Measurements from ENCODE around the gene MAPKBP1.

The MAPKBP1 gene

GRCh38 chr15:41804916-41805666, 30.8 kb downstream of the MAPKBP1 start:
- H3K27ac ChIP-seq, result peak overlapping the region in 19 of 21 experiments; percentile 2 to 89 (median 74)

GRCh38 chr15:41805711-41806110, 31.4 kb downstream of the MAPKBP1 start:
- H3K27ac ChIP-seq, result peak overlapping the region in 18 of 21 experiments; percentile 2 to 89 (median 74)
- H3K4me3 ChIP-seq, result no peak overlapping the region

More at GRCh38 chr15:41804916-41805666, 30.8 kb downstream of the MAPKBP1 start:
- H3K4me3 ChIP-seq, result no peak overlapping the region

DNA sequence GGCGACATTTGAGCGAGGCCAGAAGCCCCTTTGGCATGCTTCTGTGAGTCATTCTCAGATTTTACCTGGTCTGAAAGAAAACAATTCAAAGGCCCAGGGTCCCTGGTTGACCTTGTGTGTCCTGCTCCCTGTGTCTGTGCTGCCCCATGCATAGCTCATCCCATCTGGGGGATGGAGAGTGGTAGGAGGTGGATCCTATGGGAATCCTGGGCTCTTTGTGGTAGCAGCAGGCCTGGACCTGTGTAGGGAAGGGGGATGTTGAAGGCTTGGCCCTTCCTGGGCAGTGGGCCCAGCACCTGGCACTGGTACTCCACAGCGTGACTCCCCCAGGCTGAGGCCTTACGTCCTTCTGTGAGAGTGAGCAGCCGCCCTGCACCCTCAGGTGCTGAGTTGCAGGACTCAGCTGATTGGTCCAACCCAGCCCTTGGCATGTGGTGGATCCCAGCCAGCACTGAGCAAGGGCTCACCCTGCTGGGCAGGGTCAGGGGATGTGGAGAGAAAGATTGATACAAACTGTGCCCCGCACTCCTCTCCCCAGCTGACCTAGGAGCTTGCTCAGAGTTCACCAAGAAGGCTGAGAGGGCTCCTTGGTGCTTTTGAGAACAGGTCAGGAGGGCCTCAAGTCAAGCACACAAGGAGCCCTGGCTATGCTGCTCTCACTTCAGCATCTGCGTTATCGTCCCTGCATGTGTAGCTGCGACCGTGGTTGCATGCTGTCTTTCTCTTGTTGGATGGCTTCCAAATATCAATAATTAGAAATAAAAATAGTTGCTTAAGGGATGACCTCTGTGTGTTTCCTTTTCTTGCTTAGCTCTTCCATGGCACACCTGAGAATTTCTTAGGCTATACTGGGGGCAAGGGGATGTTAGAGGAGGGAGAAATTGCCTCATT, 32.3 kb downstream of the MAPKBP1 start:
- H3K27ac ChIP-seq, result peak overlapping the region in 11 of 21 experiments; percentile 36 to 89 (median 78)
- no peak overlapping the region for H3K4me3 ChIP-seq

DNA sequence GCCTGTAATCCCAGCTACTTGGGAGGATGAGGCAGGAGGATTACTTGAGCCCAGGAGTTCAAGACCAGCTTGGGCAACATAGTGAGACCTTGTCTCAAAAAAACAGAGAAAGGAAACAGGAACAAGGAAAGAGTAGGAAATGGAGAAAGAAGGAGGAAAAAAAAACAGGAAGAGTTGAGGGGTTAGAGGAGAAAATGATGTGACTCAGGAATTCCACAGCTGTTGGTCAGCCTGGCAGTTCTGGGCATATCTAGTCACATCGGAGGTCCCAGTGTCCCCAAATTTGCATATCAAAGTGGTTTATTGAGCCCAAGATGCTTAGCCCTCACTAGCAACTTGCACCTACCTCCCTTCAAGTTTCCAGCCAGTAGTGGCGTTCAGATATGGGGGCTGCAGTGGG, 34.8 kb downstream of the MAPKBP1 start:
- Histone ChIP-seq H3K27ac (peak overlapping the region in 2 of 21 experiments; percentile 0 to 42), H3K4me3 (no peak overlapping the region)

DNA sequence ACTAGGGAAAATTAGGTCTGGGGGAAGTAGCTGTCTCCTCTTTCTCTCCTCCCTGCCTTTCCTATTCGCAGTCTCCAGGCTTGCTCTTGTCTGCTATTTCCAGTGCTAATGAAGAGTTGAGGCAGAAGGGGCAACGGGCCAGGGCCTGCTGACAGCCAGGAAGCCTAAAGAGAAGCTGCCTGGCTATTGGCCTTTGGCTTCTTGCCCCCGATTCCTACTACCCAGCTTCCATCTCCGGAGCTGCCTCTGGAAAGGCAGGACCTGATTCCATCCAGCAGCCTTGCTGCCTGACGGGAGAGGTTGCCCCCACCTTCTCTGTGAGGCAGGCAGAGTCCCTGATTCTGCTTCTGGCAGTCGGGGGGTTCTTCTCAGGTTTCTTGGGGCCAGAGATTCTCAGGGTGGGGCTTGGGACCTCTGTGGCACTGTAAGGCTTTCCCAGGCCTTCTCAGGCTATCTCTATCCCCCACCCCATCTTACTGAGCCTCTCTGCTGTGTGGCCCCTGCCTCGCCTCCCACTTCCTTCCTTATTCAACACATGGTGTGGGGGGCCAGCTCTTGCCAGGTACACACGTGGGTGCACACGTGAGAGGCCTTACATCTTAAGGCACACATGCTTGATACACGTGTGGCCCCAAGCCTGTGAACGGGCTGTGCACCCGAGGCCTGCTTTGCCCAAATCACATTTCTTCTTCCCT, 35.4 kb downstream of the MAPKBP1 start:
- H3K4me3 ChIP-seq, result no peak overlapping the region
- peak overlapping the region in 6 of 21 experiments; percentile 0 to 42 (median 14) for H3K27ac ChIP-seq

- H3K4me3 ChIP-seq, result no peak overlapping the region
Observed at GRCh38 chr15:41810651-41811431, 36.6 kb downstream of the MAPKBP1 start.

GRCh38 chr15:41811432-41812195, 37.3 kb downstream of the MAPKBP1 start:
- Histone ChIP-seq H3K27ac (no peak overlapping the region), H3K4me3 (no peak overlapping the region)

More at GRCh38 chr15:41810651-41811431, 36.6 kb downstream of the MAPKBP1 start:
- H3K27ac ChIP-seq, result peak overlapping the region in 4 of 21 experiments; percentile 5 to 49 (median 19)

GRCh38 chr15:41812820-41813375, 38.6 kb downstream of the MAPKBP1 start:
- no peak overlapping the region for H3K27ac ChIP-seq
- H3K4me3 ChIP-seq, result no peak overlapping the region

DNA sequence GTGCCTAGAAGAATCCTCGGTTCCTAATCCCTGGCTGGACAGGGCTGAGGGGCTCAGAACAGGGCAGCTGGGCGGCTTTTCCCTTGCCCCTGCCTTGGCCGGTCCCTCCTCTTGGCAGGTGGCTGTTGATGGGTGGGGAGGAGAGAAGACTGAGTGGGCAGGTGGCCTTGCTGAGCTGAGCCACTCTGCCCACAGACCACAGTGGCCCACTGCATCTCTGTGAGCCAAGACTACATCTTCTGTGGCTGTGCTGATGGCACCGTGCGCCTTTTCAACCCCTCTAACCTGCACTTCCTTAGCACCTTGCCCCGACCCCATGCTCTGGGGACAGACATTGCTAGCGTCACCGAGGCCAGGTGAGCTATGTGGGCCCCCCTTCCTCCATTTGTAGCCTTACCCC, 39.1 kb downstream of the MAPKBP1 start:
- Histone ChIP-seq H3K27ac (no peak overlapping the region), H3K4me3 (no peak overlapping the region)

DNA sequence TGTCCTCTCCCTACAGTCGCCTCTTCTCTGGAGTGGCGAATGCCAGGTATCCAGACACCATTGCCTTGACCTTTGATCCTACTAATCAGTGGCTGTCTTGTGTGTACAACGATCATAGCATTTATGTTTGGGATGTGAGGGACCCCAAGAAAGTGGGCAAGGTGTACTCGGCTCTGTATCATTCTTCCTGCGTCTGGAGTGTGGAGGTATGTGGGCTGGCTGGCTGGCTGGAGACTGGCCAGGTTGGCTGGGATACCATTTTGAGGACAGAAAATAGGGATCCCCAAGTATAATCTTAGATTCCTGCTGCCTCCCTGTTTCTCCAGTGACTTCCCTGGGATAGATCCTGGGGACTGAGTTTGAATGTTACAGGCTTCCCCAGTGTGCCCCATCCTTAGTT, 40.2 kb downstream of the MAPKBP1 start:
- Histone ChIP-seq H3K4me3 (no peak overlapping the region), H3K27ac (no peak overlapping the region)

- Histone ChIP-seq H3K4me3 (no peak overlapping the region), H3K27ac (no peak overlapping the region)
Observed at GRCh38 chr15:41816788-41817187, 42.5 kb downstream of the MAPKBP1 start.

GRCh38 chr15:41817327-41817726, 43.0 kb downstream of the MAPKBP1 start:
- Histone ChIP-seq H3K4me3 (no peak overlapping the region), H3K27ac (no peak overlapping the region)

DNA sequence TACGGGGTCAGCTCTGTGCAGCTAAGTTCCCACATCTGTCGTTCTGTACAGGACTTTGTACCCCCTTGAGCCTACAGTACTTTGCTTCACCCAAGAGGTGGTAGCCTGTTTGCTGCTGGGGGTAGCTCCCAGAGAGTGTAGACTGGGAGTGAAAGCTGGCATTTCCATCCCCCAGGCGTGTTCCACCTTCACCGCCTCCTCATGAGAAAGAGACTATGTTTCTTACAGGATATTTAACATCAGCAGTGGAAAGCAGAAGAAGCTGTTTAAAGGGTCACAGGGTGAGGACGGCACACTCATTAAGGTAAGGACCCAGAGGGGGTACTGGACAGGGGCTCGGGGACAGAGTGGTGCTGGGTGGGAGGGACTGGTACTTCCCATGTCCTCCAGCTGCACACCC, 43.5 kb downstream of the MAPKBP1 start:
- no peak overlapping the region for H3K4me3 ChIP-seq
- no peak overlapping the region for H3K27ac ChIP-seq

DNA sequence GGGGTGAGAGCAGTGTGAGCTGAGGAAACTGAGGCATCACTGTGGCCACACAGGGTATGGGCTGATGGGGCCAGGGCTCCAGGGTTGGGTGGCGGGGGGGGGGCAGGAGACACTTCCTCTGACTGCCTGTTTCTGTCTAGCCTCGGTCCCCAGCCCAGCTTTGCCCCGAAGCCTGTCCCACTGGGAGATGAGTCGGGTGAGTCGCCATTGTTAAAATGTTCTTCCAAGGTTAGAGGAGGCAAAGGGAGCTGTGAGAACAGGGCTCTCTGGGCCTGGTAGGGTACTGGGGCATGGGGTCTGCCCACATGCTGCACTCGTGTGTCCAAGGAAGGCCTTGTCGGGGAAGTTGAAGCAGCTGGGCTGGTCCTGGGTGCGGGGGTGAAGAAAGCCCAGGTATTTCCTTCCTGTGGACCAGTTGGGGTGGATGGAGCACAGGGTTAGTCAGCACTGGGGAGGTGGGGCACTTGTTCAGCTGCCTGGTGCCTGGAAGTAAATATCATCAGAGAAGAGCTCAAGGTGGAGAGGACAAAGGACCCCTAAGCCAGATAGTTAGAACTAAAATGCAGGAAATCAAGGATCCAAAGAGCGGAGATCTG, 45.3 kb downstream of the MAPKBP1 start:
- no peak overlapping the region for H3K4me3 ChIP-seq
- no peak overlapping the region for H3K27ac ChIP-seq

- H3K27ac ChIP-seq, result peak overlapping the region in 1 of 21 experiments; percentile 10
- no peak overlapping the region for H3K4me3 ChIP-seq
Observed at GRCh38 chr15:41820791-41821423, 46.6 kb downstream of the MAPKBP1 start.

DNA sequence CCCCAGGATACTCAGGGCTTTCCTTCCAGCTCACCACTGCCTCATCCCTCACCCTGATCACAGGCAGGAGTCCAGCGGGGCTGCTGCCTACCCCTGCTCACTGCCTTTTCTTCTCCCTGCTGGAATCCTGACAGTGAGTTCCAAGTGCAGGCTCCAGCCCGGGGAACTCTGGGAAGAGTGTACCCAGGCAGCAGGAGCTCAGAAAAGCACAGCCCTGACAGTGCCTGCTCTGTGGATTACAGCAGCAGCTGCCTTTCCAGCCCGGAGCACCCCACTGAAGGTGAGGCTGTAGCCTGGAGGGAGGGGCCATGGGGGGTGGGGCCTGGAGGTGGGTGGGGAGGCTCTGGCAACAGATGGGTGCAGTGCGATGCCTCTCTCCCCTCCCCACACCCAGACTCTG, 47.5 kb downstream of the MAPKBP1 start:
- H3K27ac ChIP-seq, result no peak overlapping the region

GRCh38 chr15:41822471-41822870, 48.2 kb downstream of the MAPKBP1 start:
- Histone ChIP-seq H3K4me3 (no peak overlapping the region), H3K27ac (no peak overlapping the region)

More for the DNA sequence above, 47.5 kb downstream of the MAPKBP1 start:
- no peak overlapping the region for H3K4me3 ChIP-seq
